ENCODE data around the gene GSTK1. TPM values are rescaled to one million over a fixed set of nuclear protein-coding genes. Genes with fewer than 3 reads are reported as not detected.

GSTK1 gene
- total RNA-seq, 1 donor from 2014 or later: 328 TPM

- intact Hi-C loops (cut with micrococcal nuclease): loop anchor here (1.0 to 10.0 kb wide), 7 partner anchors 9 to 1545 kb away; partner anchors contain the start of genes TCAF1 and TPK1
Observed at GRCh38 chr7:143289888-143290287, 26.6 kb downstream of the GSTK1 start.

DNA sequence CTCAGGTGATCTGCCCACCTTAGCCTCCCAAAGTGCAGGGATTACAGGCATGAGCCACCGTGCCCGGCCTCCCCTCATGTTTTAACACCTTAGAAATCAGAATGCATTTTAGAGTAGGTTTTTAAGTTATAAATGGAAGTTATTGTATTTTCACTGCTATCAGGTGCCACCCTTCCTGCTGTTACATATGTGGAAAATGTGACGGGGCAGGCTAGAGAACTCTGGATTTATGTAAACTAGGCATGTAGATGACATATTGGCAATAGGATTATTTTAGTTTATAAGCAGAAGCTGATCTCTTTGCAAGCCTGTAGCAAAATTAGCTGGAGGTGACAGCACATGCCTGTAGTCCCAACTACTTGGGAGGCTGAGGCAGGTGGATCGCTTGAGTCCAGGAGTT, 27.1 kb downstream of the GSTK1 start:
- intact Hi-C loops (cut with micrococcal nuclease): no loop called here

GRCh38 chr7:143292876-143293275, 29.6 kb downstream of the GSTK1 start:
- intact Hi-C loops (cut with micrococcal nuclease): no loop called here

GRCh38 chr7:143295870-143296269, 32.6 kb downstream of the GSTK1 start:
- intact Hi-C loops (cut with micrococcal nuclease): no loop called here

DNA sequence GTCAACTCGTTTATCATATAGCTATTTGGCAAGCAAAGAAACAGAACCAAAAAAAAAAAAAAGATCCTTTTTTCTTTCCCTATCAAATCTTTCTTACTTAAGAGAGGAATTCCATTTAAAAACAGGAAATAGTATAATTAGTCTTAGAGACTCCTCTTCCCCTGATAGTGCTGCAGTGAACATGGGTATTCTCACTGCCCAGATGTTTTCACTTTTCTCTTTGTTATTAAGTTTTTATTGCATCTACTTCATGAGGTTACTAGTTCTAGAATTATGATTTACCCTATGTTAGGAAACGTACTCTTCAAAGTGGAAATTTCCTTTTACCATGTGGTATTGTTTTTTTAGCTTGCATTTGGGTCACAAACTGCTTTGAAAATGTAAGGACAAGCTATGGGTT, 33.4 kb downstream of the GSTK1 start:
- intact Hi-C loops (cut with micrococcal nuclease): no loop called here

DNA sequence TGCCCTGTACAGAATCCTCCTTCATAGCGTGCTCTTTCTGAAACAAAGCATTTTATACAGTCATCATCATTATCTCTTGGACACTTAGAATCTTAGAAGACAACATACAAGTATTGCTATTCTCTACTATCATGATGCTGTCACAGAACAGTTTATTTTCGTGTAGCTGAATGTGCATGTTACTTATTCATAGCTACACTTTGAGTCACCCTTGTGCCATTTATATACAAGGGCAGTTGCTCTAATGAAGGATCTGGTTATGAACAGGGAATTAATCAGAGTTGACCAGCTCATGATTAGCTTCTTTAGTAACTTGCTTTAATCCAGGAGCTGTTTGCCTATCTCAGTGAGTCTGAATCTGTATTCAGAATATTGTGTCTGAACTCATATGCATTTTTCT, 36.1 kb downstream of the GSTK1 start:
- intact Hi-C loops (cut with micrococcal nuclease): loop anchor here (1.0 kb wide), 1 partner anchor 10 kb away; no protein-coding TSS in a partner anchor

GRCh38 chr7:143299840-143300239, 36.6 kb downstream of the GSTK1 start:
- intact Hi-C loops (cut with micrococcal nuclease): loop anchor here (1.0 to 2.0 kb wide), 3 partner anchors 11 to 75 kb away; no protein-coding TSS in a partner anchor

DNA sequence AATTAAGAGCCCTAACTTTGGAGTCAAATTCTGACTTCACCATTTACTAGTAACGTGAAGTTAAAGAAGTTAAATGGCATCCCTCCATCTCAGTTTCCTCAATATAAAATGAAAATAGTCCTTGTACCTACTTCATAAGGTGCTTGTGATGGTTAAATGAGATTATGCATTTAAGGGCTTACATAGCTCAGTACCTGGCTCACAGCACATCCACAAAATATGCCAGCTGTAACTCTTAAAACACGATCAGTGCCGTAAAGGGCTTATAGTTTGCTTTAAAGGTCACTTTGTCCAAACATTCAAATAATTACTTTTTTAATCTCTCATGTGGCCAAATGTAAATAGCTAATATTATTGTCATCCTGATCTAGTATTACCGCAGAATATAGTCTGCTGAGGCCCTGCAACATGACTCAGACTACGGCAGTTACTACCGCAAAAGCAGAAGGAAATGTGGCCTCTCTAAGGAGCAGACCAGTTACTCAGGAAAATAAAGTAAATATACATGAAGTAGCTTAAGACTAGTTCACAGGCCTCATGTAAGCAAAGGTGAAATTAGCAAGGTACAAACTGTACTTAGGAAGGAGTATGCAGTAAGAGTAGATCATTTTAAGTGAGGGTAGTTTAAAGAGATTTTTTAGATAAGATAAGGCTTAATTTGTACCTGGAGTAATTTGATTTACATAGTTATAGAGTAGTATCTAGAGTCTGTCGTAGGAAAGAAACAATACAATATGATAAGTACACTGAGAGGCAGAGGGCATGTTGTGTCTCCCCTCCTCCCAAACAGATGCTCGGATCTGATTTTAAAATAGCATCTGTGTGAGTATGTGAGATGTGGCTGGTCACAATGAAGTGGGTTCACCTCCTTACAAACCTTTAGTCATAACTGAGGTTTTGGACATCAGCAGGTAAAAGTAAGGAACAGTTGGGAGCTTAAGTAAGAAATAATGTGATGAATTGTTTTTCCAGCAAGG, 38.0 kb downstream of the GSTK1 start:
- intact Hi-C loops (cut with micrococcal nuclease): loop anchor here (1.0 to 2.0 kb wide), 2 partner anchors 61 to 74 kb away; no protein-coding TSS in a partner anchor

- intact Hi-C loops (cut with micrococcal nuclease): no loop called here
Observed at GRCh38 chr7:143303733-143304132, 40.5 kb downstream of the GSTK1 start.

DNA sequence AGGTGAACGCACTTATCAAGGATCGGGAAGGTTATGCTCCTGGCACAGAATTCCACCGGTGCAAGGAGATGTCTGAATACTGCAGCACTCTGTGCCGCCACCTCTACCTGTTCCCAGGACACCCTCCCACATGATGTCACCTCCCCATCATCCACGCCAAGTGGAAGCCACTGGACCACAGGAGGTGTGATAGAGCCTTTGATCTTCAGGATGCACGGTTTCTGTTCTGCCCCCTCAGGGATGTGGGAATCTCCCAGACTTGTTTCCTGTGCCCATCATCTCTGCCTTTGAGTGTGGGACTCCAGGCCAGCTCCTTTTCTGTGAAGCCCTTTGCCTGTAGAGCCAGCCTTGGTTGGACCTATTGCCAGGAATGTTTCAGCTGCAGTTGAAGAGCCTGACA, 41.7 kb downstream of the GSTK1 start:
- intact Hi-C loops (cut with micrococcal nuclease): loop anchor here (1.0 to 5.0 kb wide), 2 partner anchors 65 to 112 kb away; no protein-coding TSS in a partner anchor

GRCh38 chr7:143305423-143306070, 42.3 kb downstream of the GSTK1 start:
- intact Hi-C loops (cut with micrococcal nuclease): loop anchor here (1.0 to 5.0 kb wide), 3 partner anchors 16 to 112 kb away; no protein-coding TSS in a partner anchor

GRCh38 chr7:143308632-143309031, 45.4 kb downstream of the GSTK1 start:
- intact Hi-C loops (cut with micrococcal nuclease): loop anchor here (5.0 kb wide), 1 partner anchor 109 kb away; no protein-coding TSS in a partner anchor

GRCh38 chr7:143314127-143314526, 50.9 kb downstream of the GSTK1 start:
- intact Hi-C loops (cut with micrococcal nuclease): loop anchor here (5.0 kb wide), 1 partner anchor 307 kb away; no protein-coding TSS in a partner anchor

DNA sequence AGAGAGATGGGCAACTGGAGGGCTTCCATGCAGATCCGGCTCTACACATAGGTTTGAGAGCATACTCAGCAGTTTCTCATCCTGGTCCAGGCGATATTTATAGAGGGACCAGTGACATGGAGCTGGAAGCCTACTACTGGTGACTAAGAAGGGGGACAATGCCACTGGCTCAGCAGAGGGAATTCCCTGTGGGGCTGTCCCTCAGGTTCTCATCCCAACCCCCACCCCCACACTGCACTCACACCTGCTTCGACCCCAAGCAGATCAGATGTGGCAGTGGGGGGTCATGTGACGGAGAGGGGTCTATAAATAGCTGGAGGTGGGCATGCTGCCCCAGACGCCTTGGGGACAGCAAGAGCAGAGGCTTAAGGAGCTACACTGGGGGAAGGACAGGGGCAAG, 52.5 kb downstream of the GSTK1 start, which contains the start of gene CLCN1:
TSS of gene CLCN1 (plus strand) at position 336 of the 400 bp plus-strand sequence. CDS start 102 bp downstream, outside the sequence.
- intact Hi-C loops (cut with micrococcal nuclease): no loop called here

GRCh38 chr7:143316492-143316891, 53.3 kb downstream of the GSTK1 start:
- intact Hi-C loops (cut with micrococcal nuclease): no loop called here

GRCh38 chr7:143318661-143319060, 55.4 kb downstream of the GSTK1 start:
- intact Hi-C loops (cut with micrococcal nuclease): no loop called here

Other genes starting within 250 kb of the GSTK1 start
- gene OR9A2, start 236.3 kb upstream of the GSTK1 start, total RNA-seq: not detected in 2 replicates
- gene OR6V1, start 211.1 kb upstream of the GSTK1 start, total RNA-seq: not detected in 2 replicates
- gene PIP, start 131.4 kb upstream of the GSTK1 start, total RNA-seq: not detected in 2 replicates
- not detected in 2 replicates for gene TAS2R39, start 80.0 kb upstream of the GSTK1 start, total RNA-seq
- gene TAS2R40, start 41.4 kb upstream of the GSTK1 start, total RNA-seq: not detected in 2 replicates
- gene TMEM139, start 21.5 kb downstream of the GSTK1 start, total RNA-seq: 0.32 and 1.0 TPM in 2 replicates
- gene CASP2, start 24.9 kb downstream of the GSTK1 start, total RNA-seq: 103 TPM in 2 replicates
- gene CLCN1, start 52.7 kb downstream of the GSTK1 start, total RNA-seq: 0.07 TPM in 2 replicates
- 0.37 TPM in 2 replicates for gene FAM131B, start 99.3 kb downstream of the GSTK1 start, total RNA-seq
- gene ZYX, start 117.9 kb downstream of the GSTK1 start, total RNA-seq: 157 and 162 TPM in 2 replicates
- gene EPHA1, start 145.4 kb downstream of the GSTK1 start, total RNA-seq: 0.20 and 0.66 TPM in 2 replicates
- gene TAS2R60, start 180.0 kb downstream of the GSTK1 start, total RNA-seq: not detected in 2 replicates
- not detected in 2 replicates for gene TAS2R41, start 214.4 kb downstream of the GSTK1 start, total RNA-seq